SW 1271 (cell line): ENCODE data around the gene CNPY3.
"Not testable (repeated sequence)": the region's sequence is repeated elsewhere in the genome, so short reads cannot be mapped to it uniquely, and the experiment has no call there.

Experiments used
- DNase-seq, 2 experiments: peaks; one replicate each; lab custom pipeline; 2025; lab: John Stamatoyannopoulos, UW

CNPY3 gene

GRCh38 chr6:42928986-42929820 is at the start of gene CNPY3:
TSS of gene CNPY3 (plus strand) at chr6:42929480. CDS start at chr6:42929571, 91 bp downstream.
- peak; percentile 97 to 99 for DNase-seq

GRCh38 chr6:42880240-42880817 is 49.0 kb upstream of the CNPY3 start:
- DNase-seq, result not testable (repeated sequence)

GRCh38 chr6:42880871-42881270 is 48.4 kb upstream of the CNPY3 start:
- DNase-seq, result not testable (repeated sequence)

GRCh38 chr6:42885702-42886101 is 43.6 kb upstream of the CNPY3 start:
- DNase-seq, result no peak

GRCh38 chr6:42888201-42888600 is 41.1 kb upstream of the CNPY3 start:
- DNase-seq, result not testable (repeated sequence)

- DNase-seq, result no peak
Measured at GRCh38 chr6:42889815-42890214, 39.5 kb upstream of the CNPY3 start.

GRCh38 chr6:42890311-42891198 is 38.7 kb upstream of the CNPY3 start:
- peak; percentile 91 to 92 for DNase-seq

GRCh38 chr6:42891199-42891722 is 38.0 kb upstream of the CNPY3 start:
- no peak for DNase-seq

GRCh38 chr6:42894041-42894828 is 35.0 kb upstream of the CNPY3 start:
- DNase-seq, result not testable (repeated sequence)

GRCh38 chr6:42896178-42896719 is 33.0 kb upstream of the CNPY3 start:
- no peak for DNase-seq

- DNase-seq, result peak; percentile 21 to 73
Measured at GRCh38 chr6:42898891-42899361, 30.4 kb upstream of the CNPY3 start.

- no peak for DNase-seq
Measured at GRCh38 chr6:42899871-42900270, 29.4 kb upstream of the CNPY3 start.

GRCh38 chr6:42901538-42901957 is 27.7 kb upstream of the CNPY3 start:
- peak; percentile 55 to 79 for DNase-seq

GRCh38 chr6:42902429-42903263 is 26.6 kb upstream of the CNPY3 start:
- not testable (repeated sequence) for DNase-seq

GRCh38 chr6:42904467-42904866 is 24.8 kb upstream of the CNPY3 start:
- DNase-seq, result no peak

- DNase-seq, result no peak
Measured at GRCh38 chr6:42907336-42907735, 21.9 kb upstream of the CNPY3 start.

GRCh38 chr6:42909835-42910234 is 19.4 kb upstream of the CNPY3 start:
- DNase-seq, result no peak

- no peak for DNase-seq
Measured at GRCh38 chr6:42911171-42912021, 17.9 kb upstream of the CNPY3 start.

GRCh38 chr6:42914546-42914945 is 14.7 kb upstream of the CNPY3 start:
- no peak for DNase-seq
